Measurements from ENCODE around the gene TSHZ2. TPM values are rescaled to one million over a fixed set of nuclear protein-coding genes. Genes with fewer than 3 reads are reported as not detected.

The TSHZ2 gene
- total and polyA plus RNA-seq, 2 experiments from 2014 or later = 10.4 to 32.0 TPM

GRCh38 chr20:53072923-53073579, 100.9 kb downstream of the TSHZ2 start:
- DNase-seq (ENCODE audit: low read depth in 1 of 2, low spot score in 1 of 2) = no peak
- H3K27me3 ChIP-seq = no peaks in the 10 kb centered on the region
- peaks cover 31% of the 10 kb centered on the region for H3K4me1 ChIP-seq (ENCODE audit: low read depth)
- H3K4me3 ChIP-seq = no peak overlapping the region
- no peaks in the 10 kb centered on the region for H3K36me3 ChIP-seq
- no peak for TF ChIP-seq CTCF (IDR thresholded peaks at IDR 0.05; ENCODE audit: low read depth, low read length)
- no peak overlapping the region for H3K27ac ChIP-seq
- no peaks in the 10 kb centered on the region for H3K9me3 ChIP-seq (ENCODE audit: low read depth)

DNA sequence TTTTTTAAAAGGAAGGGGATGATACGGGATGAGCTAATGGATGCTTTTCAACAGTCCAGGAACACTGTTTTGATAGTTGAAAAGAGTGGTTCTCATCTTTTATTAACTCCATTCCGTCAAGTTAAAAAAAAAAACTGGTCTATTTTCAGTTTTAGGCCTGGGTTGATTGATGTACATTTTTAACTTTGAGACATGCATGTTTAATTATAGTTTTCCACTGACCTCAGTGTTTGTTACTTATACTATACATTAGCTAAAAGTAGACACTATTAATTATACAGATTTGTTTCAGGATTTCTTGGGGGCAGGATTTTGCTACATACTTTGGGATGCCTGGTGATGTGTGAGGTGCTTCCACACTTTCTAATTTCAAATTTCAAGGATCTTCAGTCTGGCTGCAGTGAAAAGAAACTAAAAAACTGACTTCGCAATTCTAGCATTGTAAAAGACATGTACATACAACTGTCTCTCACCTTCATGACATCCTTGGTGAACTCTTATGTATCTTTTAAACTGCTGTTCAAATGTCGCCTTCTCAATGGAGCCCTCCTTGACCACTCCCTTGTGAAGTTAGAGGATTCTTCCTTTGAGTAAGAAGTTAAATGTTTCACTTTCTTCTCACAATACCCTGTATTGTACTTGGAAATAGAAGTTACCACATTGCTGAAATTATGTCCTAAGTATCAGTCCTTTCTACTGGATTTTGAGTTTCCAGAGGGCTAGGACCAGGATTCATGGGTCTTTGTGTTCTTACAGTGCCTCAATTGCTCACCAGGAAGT, 101.7 kb downstream of the TSHZ2 start:
- H3K27ac ChIP-seq = no peak overlapping the region
- no peak for DNase-seq (ENCODE audit: low read depth in 1 of 2, low spot score in 1 of 2)
- TF ChIP-seq CTCF (IDR thresholded peaks at IDR 0.05; ENCODE audit: low read depth, low read length) = no peak
- H3K9me3 ChIP-seq (ENCODE audit: low read depth) = no peaks in the 10 kb centered on the region
- no peaks in the 10 kb centered on the region for H3K36me3 ChIP-seq
- H3K4me1 ChIP-seq (ENCODE audit: low read depth) = peaks cover 31% of the 10 kb centered on the region
- no peak overlapping the region for H3K4me3 ChIP-seq
- no peaks in the 10 kb centered on the region for H3K27me3 ChIP-seq

DNA sequence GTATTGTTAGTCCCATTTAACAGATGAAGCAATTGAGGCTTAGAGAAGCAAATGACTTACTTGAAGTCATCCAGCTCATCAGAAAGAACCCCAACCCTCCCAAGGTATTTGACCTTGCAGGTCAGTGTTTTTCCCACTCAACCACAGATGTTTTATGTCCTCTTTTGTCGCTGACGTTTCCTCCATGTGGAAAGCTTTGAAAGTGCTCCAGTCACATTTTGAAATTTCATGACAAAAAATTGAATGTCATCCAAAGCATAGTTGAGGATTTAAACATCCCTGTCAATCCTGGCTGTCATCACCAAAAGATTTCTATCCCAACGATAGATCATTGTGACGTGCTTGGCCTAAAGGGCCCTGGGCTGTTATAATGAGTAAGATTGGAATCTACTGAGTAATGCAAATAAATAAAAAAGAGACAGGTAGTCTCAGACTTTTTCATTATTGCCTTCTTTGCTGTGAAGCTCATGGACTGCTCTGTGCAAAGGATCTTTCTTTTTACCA, 102.7 kb downstream of the TSHZ2 start:
- DNase-seq (ENCODE audit: low read depth in 1 of 2, low spot score in 1 of 2) = peak in 1 of 2 donors; percentile 19
- Histone ChIP-seq H3K36me3 (no peaks in the 10 kb centered on the region), H3K4me1 (ENCODE audit: low read depth) (peaks cover 30% of the 10 kb centered on the region), H3K4me3 (no peak overlapping the region), H3K9me3 (ENCODE audit: low read depth) (no peaks in the 10 kb centered on the region), H3K27ac (no peak overlapping the region), H3K27me3 (no peaks in the 10 kb centered on the region)
- no peak for TF ChIP-seq CTCF (IDR thresholded peaks at IDR 0.05; ENCODE audit: low read depth, low read length)

GRCh38 chr20:53076668-53077067, 104.5 kb downstream of the TSHZ2 start:
- Histone ChIP-seq H3K27me3 (no peaks in the 10 kb centered on the region), H3K9me3 (ENCODE audit: low read depth) (no peaks in the 10 kb centered on the region), H3K27ac (no peak overlapping the region), H3K4me1 (ENCODE audit: low read depth) (peaks cover 14% of the 10 kb centered on the region), H3K36me3 (no peaks in the 10 kb centered on the region), H3K4me3 (no peak overlapping the region)
- no peak for DNase-seq (ENCODE audit: low read depth in 1 of 2, low spot score in 1 of 2)
- TF ChIP-seq CTCF (IDR thresholded peaks at IDR 0.05; ENCODE audit: low read depth, low read length) = no peak

GRCh38 chr20:53077373-53078205, 105.4 kb downstream of the TSHZ2 start:
- no peaks in the 10 kb centered on the region for H3K27me3 ChIP-seq
- TF ChIP-seq CTCF (IDR thresholded peaks at IDR 0.05; ENCODE audit: low read depth, low read length) = no peak
- no peaks in the 10 kb centered on the region for H3K36me3 ChIP-seq
- H3K9me3 ChIP-seq (ENCODE audit: low read depth) = no peaks in the 10 kb centered on the region
- H3K4me1 ChIP-seq (ENCODE audit: low read depth) = peaks cover 20% of the 10 kb centered on the region
- H3K4me3 ChIP-seq = no peak overlapping the region
- peak in 1 of 2 donors; percentile 56 for DNase-seq (ENCODE audit: low read depth in 1 of 2, low spot score in 1 of 2)
- no peak overlapping the region for H3K27ac ChIP-seq

All from cardiac muscle cell (in vitro differentiated cells and primary cell).